HG03342 (cell line): ENCODE results near the gene SFTPA1.
"Not testable (repeated sequence)": the region's sequence is repeated elsewhere in the genome, so short reads cannot be mapped to it uniquely, and the experiment has no call there.

Experiments
- ATAC-seq: cut with Tn5 transposase; IDR thresholded peaks from one replicate; pipeline ENCODE4 v1.9.1; 2021; ENCODE audit warnings: mild to moderate bottlenecking, moderate library complexity; ENCODE audit not compliant: unreplicated experiment

Gene SFTPA1

DNA sequence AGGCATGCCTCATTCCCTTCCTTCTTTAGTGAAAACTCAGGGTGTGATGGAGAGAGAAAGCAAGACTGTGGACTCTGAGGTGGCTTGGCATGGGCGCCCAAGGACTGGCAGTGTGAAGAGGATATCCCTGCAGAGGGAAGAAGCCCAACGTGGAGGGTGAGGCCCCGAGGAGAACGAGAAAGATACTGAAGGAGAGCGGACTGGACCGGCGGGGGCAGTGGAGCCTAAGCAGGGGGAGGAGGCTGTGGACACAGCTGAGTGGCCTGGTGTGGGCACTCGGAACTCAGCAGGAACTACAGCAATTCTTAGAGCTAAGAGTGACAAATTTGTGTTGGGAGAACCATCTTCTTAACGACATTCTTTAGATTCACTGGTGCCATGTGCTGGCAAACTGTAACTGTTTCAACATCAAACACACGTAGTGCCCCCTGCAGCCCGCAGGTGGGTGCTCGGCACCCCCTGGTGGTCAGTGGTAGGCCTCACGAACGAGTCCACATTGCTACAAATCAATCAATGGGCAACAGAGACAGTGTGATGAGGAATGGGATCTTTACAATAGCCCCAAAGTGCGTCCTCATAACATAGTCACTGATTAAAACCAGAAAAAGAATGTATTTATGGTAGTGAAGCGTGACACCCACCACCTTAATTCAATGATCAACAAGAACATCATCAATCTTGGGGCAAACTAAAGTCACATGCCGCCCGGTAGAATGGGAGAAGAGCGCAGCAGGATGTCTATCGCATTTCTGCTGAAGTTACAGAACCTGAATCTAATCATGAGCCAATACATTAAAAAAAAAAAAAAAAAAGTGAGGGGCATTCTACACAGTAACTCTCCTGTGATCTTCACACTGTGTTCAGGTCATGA is 2.0 kb upstream of the SFTPA1 start:
- no peak for ATAC-seq

DNA sequence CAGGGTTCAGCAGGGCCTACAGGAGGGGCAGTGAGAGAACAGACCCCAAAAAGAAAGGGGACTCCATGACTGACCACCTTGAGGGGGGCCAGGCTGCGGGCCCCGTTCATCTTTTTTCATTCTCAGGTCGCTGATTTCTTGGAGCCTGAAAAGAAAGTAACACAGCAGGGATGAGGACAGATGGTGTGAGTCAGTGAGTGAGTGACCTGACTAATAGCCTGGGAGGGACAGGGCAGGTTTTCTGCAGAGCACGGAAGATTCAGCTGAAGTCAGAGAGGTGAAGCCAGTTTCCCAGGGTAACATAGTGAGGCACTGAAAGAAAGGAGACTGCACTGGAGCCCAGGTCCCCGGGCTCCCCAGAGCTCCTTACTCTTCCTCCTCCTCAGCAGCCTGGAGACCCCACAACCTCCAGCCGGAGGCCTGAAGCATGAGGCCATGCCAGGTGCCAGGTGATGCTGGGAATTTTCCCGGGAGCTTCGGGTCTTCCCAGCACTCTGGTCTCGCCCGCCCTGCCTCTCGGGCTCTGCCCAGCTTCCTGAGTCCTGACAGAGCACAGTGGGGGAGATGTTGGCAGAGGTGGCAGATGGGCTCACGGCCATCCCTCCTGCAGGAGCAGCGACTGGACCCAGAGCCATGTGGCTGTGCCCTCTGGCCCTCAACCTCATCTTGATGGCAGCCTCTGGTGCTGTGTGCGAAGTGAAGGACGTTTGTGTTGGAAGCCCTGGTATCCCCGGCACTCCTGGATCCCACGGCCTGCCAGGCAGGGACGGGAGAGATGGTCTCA is 646 bp downstream of the SFTPA1 start:
- not testable (repeated sequence) for ATAC-seq

DNA sequence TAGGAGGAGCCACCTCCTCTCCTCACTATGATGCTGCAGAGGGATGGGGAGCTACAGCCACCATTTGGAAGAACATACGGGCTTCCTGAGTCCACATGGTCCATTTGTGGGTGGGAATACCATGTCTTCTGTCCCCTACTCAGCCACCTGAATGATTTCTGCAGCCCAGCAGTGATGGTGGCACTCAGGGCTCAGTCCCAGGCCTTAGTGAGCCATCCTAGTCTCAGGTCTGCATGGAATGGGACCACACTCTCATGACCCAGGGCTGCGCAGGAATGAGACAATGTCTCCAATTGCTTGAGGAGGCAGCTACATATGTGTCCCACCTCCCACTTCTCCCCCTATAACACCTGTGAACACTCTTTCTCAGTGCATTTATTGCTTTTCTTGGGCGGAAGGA is 4.8 kb downstream of the SFTPA1 start:
- ATAC-seq = no peak

DNA sequence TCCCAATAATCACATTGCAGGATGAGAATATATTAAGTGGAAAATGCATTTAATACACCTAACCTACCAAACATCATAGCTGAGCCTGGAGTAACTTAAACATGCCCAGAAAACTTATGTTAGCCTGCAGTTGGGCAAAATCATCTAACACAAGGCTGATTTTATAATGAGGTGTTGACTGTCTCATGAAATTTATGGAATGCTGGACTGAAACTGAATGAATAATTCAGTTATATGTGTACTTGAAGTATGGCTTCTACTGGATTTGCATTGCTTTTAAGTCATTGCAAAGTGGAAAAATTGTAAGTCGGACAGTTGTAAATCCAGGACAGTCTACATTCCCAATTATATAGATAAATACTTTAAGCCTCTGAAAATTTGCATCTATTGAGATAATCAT is 5.4 kb downstream of the SFTPA1 start:
- ATAC-seq = no peak

DNA sequence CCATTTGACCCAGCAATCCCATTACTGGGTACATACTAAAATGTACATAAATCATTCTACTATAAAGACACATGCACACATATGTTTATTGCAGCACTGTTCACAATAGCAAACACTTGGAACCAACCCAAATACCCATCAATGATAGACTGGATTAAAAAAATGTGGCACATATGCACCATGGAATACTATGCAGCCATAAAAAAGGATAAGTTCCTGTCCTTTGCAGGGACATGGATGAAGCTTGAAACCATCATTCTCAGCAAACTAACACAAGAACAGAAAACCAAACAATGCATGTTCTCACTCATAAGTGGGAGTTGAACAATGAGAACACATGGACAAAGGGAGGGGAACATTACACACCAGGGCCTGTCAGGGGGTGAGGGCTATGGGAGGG is 12.9 kb downstream of the SFTPA1 start:
- not testable (repeated sequence) for ATAC-seq

DNA sequence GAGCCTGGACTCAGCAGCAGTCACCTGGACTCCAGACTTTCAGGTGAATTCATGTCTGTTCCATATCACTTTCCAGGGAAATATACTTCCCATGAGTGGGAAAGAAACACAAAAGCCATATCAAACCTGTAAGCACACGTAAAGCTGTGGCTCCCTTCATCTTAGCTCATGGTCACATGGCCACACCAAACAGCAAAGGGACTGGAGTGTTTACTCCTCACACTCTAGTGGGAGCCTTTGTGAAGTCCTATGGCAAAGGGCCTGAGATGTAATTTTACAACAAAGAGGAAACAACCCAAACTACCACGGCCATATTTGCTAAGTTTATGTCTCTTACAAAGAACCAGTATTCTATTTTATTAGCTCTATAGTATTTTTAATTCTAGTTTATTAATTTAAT is 16.3 kb downstream of the SFTPA1 start:
- no peak for ATAC-seq

DNA sequence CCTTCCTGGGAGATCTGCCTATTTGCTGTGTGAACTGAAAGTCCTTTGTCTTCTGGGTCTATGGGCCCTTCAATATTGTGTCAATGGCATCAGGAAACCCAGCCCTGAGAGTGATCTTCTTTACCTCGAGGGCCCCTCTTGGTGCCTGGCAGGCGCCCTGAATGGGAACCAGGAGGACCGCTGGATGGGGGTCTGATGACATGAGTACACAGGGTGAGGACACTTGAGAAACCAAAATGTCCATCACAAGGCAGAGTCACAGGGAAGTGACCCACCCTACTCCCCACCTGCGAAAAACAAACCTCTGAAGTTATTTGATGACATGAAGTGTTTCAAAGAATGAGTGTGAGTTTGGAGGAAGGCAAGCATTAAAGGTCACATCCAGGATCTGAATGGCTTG is 17.3 kb downstream of the SFTPA1 start:
- no peak for ATAC-seq

DNA sequence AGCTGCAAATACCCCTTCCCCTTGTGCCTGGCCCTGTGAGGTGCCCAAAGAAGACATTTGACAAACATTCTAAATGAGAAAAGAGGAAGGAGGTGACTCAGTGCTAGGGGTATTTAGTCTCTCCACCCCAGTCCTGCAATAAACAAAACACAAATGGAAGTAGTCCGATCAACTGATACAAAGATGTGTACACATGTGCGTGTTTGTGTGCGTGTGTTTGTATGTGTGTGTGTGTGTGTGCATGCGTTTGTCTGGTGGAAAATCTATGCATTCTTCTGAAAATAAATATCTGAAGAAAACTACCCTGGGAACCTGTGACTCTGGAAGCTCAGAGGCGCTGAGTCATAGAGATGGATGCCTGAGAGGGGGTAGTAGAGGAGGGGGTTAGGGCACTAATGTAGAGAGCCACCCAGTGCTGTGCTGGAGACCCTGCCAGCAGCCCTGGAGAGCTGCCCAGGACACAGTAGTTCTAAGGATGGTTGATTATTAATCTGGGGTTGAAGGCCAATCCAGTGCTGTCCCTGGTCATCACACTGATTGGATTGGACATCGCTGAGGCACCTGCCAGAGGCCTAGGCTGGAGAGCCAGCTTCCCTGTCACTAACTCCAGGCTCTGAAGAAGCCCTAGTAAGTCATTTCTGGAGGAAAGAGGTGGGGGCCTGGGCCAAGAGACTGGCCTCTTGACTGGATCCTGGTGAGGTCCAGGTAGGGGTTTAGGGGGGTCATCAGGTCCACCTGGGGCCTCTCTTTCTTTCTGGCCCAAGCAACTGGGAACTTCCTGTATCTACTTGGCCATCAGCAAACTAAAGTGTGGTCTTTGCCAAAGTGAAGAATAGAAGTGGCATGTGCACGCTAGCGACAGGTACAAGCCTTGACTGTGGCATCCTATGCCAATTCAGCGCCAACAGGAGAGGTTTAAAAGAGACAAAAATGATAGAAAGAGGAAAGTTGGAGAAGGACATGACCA is 18.5 kb downstream of the SFTPA1 start:
- no peak for ATAC-seq

DNA sequence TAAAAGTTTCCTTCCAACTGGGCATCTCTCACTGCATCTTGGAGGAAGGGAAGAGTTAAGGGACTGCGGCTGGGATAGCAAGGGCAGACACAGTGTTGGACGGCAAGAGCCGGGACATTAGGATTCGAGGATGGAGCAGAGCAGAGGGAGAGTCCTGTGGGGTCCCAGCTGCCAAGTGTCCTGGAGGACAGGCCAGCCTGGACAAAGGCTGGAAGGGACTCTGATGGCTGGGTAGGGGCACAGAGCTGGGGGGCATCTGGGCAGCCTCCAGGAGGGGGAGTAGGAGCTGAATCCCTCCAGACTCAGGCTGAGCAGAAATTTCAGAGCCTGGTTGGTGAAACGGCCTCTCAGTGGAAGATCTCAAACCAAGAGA is 19.2 kb downstream of the SFTPA1 start:
- no peak for ATAC-seq

DNA sequence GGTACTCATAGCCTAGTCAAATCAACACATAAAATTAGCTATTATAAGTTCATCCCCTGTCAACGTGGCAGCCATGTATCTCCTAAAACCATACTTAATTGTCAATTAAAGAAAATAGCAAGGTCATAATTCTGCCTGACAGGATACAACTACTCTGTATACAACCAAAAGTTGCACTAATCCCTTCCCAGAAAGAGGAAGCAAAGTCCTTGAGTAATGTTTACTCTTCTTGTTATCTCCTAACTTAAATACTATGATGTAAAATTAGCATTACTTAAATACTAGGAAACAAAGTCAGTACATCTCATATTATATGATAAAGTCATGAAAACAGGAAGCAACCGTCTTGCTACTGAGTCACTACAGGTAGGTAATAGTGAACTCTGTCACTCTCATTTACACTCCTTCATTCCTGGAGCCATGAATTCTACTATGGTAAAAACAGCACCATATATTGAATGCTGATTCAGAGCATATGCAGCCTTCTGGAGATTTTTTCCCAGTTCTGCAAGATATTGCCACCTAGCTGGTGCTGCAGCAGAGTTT is 26.0 kb downstream of the SFTPA1 start:
- not testable (repeated sequence) for ATAC-seq

DNA sequence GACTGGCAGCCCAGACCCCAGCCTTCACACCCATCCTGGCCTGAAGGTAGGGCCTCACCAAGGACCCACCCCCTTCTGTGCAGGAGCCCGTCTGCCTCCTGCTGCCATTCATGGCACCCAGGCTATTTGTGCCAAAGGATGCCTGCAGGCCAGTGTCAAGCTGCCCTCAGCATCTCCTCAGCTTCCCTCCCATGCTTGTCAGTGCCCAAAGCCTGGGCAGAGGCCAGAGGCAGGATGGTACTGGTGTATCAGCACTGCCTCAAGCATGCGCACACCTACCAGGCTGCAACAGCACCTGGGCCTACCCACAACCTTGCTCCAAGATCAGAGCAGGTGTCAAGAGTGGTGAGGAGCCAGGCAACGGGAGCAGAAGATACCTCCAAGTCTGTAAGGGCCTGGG is 27.6 kb downstream of the SFTPA1 start:
- ATAC-seq = no peak

DNA sequence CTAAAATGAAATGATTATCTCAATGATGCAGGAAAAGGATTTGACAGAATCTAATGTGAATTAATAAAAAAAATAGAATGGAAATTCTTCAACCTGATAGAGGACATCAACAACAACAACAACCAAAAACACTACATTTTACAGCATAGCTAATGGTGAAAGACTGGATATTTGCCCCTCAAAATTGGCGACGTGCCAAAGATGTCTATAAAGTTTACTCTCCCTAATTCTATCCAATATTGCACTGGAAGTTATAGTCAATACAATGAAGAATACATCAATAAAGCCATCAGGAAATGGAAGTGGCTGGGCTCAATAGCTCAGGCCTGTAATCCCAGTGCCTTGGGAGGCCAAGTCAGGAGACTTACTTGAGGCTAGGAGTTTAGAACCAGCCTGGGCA is 42.0 kb downstream of the SFTPA1 start:
- ATAC-seq = not testable (repeated sequence)

DNA sequence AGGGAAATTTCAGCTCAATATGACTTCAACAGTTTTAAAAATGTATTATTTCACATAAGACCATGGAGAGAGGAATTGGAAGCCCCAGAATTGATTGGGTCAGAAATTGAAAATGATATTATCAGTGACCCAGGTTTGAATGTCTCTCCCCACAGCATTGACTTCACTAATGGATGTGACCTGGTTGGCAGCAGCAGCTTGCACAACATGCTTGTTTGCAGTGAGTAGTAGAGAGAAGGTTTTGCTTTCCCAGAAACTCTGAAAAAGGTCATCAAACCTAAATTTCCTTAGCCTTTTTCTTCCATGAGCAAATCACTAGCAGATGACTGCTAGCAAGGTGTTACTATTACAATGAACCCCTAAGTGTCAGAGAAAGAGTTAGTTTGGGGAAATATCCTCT is 52.5 kb downstream of the SFTPA1 start:
- ATAC-seq = not testable (repeated sequence)

DNA sequence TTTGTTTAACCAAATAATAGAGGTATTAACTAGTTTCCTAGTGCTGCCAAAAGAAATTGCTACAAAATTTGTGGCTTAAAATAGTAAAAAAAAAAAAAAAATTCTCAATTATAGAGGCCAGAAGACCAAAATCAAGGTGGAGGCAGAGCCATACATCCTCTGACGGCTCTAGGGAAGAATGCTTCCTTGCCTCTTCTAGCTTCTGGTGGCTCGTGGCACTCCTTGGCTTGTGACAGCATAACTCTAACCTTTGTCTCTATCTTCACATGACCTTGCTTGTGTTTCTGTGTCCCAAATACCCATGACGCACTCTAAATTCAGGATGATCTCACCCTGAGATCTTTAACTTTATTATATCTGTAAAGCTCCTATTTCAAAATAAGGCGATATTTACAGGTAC is 53.9 kb downstream of the SFTPA1 start:
- ATAC-seq = not testable (repeated sequence)
